GM18526 (cell line): ENCODE data around the gene MIP.

Experiments
- POLR2A ChIP-seq: IDR thresholded peaks from 3 replicates; pipeline ENCODE4 v1.6.1; 2011; ENCODE audit not compliant: insufficient read length; ENCODE audit errors: extremely low read depth

MIP gene

GRCh38 chr12:56413392-56413791, 41.1 kb downstream of the MIP start:
- no peak for TF ChIP-seq POLR2A

- no peak for TF ChIP-seq POLR2A
These were observed 42.4 kb downstream of the MIP start for GRCh38 chr12:56411781-56412639.

- TF ChIP-seq POLR2A: no peak
These were observed 43.7 kb downstream of the MIP start for GRCh38 chr12:56410768-56411167.

GRCh38 chr12:56408799-56409417, 45.5 kb downstream of the MIP start:
- TF ChIP-seq POLR2A: no peak
